Globus pallidus (tissue), 1 donor: ENCODE data around the gene TYW1.
"Not testable (repeated sequence)": the region's sequence is repeated elsewhere in the genome, so short reads cannot be mapped to it uniquely, and the experiment has no call there.

ENCODE experiments used
- DNase-seq: peaks from one replicate; pipeline ENCODE4 v3.0.0-alpha.2; 2015; ENCODE audit warnings: low spot score

TYW1 gene

DNA sequence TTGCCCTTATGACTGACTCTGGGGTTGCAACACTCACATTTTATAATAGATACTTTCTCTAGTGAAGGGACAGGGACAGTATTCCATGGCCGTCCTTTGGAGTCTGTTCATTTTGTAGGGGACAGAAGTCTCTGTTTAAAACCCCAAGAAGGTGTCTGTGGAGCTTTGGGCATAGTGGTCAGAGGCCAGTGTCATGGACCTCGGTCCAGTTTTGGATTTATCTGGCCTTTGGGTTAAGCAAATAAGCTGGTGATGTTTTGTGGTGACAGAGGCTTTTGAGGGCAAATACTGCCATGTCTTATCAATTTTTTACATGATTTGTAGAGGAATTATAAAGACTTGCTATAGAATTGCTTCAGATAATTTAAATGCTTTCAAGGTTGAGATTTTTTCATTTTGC, 50.2 kb downstream of the TYW1 start:
- not testable (repeated sequence) for DNase-seq

GRCh38 chr7:67049908-67050307, 53.3 kb downstream of the TYW1 start:
- DNase-seq, result not testable (repeated sequence)

- DNase-seq, result not testable (repeated sequence)
Observed at GRCh38 chr7:67052161-67052560, 55.5 kb downstream of the TYW1 start.

- no peak for DNase-seq
Observed at GRCh38 chr7:67056683-67057082, 60.0 kb downstream of the TYW1 start.

GRCh38 chr7:67061321-67061720, 64.7 kb downstream of the TYW1 start:
- DNase-seq, result not testable (repeated sequence)

DNA sequence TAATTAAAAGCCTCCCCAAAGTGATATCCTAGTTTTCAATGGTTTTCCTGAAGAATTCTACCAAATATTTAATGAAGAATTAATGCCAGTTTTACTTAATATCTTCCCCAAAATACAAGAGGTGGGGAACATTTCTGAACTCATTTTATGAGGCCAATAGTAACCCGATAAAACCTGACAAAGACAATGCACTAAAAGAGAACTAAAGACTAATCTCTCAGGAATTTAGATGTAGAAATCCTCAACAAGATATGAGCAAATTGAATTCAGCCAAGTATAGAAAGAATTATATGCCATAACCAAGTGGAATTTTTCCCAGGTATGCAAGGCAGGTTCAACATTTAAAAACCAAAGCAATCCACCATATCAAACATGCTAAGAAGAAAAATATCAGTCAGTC, 66.2 kb downstream of the TYW1 start:
- not testable (repeated sequence) for DNase-seq

GRCh38 chr7:67066950-67067622, 70.5 kb downstream of the TYW1 start:
- DNase-seq, result not testable (repeated sequence)

DNA sequence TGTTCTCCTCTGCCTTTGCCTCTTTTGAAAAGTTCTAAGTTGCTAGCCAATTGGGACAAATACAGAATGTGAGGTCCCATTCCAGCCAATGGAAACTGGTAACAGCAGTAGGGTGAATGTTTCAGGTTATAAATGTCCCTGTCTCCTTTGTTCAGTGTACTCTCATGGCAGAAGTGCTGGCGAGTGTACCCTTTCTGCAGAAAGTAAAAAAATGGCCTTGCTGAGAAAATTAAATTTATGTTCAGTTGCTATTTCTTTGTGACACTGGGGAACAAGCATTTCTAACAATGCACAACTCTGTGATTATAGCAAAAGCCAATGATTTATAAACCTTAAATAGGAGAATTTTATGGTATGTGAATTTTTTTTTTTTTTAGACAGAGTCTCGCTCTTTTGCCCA, 79.5 kb downstream of the TYW1 start:
- not testable (repeated sequence) for DNase-seq

DNA sequence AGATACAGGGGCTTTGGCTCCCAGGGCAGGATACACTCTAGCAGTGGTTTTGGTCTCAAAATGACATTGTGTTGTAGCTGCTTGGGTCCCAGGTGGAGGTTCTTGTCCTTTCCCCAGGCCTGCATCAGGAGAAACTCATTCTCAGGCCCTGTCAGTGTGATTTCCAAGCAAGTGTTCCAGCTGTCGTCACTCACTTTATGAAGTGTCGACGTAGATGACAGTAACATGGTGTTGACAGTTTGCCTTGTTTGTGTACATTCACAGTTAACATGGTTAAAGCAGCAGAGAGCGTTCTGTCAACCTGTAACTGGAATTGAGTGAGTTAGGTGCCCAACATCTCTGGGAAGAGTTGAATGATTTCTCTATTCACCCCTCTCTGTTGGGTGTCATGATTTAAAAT, 86.2 kb downstream of the TYW1 start:
- DNase-seq, result not testable (repeated sequence)

- DNase-seq, result not testable (repeated sequence)
Observed at GRCh38 chr7:67089261-67089660, 92.6 kb downstream of the TYW1 start.

- not testable (repeated sequence) for DNase-seq
Observed at GRCh38 chr7:67091053-67091452, 94.4 kb downstream of the TYW1 start.

- not testable (repeated sequence) for DNase-seq
Observed at GRCh38 chr7:67098031-67098430, 101.4 kb downstream of the TYW1 start.

DNA sequence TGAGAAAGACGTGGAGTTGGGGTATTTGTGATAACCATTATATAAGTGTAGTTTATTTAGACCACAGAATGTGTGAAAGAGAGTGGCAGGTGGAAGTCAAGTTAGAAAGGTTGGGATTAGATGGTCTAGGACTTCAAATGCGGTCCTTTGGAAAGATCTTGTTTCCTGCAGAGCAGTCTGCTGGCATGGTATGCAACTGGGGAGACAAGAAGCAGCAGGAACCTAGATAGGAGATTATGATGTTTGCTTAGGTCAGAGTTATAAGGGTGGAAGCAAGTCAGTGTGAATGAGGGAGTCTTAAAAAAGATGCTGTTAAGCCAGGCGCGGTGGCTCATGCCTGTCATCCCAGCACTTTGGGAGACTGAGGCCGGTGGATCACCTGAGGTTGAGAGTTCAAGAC, 102.8 kb downstream of the TYW1 start:
- DNase-seq, result not testable (repeated sequence)

DNA sequence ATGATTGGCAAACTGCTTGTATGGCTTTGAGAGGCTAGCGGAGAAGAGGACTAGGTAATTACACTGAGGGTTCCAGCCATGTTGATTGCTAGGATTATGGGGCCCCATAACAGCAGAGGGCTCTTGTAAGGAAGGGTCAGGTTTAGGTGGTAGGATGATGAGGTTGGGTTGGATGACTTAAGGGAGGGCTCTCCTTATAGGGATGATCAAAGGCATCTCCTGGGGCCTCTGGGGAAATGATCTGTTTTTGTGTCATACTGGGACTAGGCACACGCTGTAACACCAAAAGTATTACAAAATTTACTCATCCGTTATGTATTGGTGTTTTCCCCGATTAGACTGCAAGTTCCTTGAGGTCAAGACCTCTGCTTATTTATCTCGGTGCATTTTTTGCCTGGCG, 103.4 kb downstream of the TYW1 start:
- not testable (repeated sequence) for DNase-seq

- no peak for DNase-seq
Observed at GRCh38 chr7:67100956-67101361, 104.3 kb downstream of the TYW1 start.

GRCh38 chr7:67104937-67105336, 108.3 kb downstream of the TYW1 start:
- not testable (repeated sequence) for DNase-seq

GRCh38 chr7:67105377-67105776, 108.7 kb downstream of the TYW1 start:
- no peak for DNase-seq

GRCh38 chr7:67106255-67106654, 109.6 kb downstream of the TYW1 start:
- not testable (repeated sequence) for DNase-seq

DNA sequence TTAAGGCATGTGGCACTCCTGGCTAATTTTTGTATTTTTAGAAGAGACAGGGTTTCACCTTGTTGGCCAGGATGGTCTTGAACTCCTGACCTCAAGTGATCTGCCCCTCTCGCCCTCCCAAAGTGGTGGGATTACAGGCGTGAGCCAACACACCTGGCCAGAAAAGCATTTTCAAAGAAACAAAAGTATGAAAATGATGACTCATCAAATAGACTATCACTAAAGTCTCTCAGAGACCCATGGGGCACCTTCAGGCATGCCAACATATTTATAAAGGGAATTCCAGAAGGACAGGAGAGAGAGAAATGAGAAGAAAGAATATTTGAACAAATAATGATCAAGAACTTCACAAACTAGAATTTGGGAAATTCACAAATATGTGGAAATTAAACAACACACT, 114.7 kb downstream of the TYW1 start:
- DNase-seq, result not testable (repeated sequence)

- DNase-seq, result not testable (repeated sequence)
Observed at GRCh38 chr7:67114483-67115246, 118.0 kb downstream of the TYW1 start.

GRCh38 chr7:67120491-67120890, 123.9 kb downstream of the TYW1 start:
- DNase-seq, result not testable (repeated sequence)

GRCh38 chr7:67128257-67128656, 131.6 kb downstream of the TYW1 start:
- not testable (repeated sequence) for DNase-seq

- DNase-seq, result not testable (repeated sequence)
Observed at GRCh38 chr7:67130766-67131165, 134.1 kb downstream of the TYW1 start.
